Measurements from ENCODE around the gene MCC. TPM values are rescaled to one million over a fixed set of nuclear protein-coding genes. Genes with fewer than 3 reads are reported as not detected.

MCC gene
- total RNA-seq, 1 experiment from 2014 or later: 23.5 TPM

GRCh38 chr5:113382731-113383130, 105.5 kb downstream of the MCC start (continued):
- no peak for TF ChIP-seq AFF4 (CRISPR knock-in tag; IDR thresholded peaks at IDR 0.05; ENCODE audit: borderline replicate concordance)
- TF ChIP-seq, protein P1, sequence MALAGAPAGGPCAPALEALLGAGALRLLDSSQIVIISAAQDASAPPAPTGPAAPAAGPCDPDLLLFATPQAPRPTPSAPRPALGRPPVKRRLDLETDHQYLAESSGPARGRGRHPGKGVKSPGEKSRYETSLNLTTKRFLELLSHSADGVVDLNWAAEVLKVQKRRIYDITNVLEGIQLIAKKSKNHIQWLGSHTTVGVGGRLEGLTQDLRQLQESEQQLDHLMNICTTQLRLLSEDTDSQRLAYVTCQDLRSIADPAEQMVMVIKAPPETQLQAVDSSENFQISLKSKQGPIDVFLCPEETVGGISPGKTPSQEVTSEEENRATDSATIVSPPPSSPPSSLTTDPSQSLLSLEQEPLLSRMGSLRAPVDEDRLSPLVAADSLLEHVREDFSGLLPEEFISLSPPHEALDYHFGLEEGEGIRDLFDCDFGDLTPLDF (CRISPR knock-in tag; IDR thresholded peaks at IDR 0.05): no peak
- TF ChIP-seq, protein P2, sequence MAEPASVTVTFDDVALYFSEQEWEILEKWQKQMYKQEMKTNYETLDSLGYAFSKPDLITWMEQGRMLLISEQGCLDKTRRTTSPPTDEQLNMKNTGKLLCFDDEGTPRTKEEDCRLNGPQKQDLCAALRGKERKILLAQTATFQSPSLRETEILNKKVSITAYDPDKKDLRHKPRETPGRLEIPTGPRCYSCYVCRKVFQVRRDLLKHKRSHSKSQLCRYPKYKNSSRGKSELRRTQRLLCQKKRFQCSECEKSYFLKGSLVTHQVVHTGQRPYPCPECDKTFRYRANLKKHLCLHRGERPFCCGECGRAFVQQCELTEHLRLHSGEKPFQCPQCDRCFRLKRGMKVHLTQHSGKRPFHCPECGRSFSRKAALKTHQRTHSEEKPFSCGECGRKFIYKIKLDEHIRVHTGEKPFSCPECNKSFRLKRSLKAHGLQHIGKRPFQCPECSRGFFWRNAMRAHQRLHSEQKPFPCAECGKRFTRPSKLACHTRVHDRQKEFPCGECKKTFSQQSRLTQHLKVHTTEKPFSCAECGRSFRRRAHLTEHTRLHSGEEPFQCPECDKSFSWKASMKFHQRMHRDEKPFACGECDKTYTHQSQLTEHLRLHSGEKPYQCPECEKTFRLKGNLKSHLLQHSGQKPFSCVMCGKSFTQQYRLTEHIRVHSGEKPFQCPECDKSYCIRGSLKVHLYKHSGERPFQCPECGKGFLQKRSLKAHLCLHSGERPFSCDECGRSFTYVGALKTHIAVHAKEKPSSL (CRISPR knock-in tag; conservative IDR thresholded peaks at IDR 0.05): no peak
- TF ChIP-seq, protein P3, sequence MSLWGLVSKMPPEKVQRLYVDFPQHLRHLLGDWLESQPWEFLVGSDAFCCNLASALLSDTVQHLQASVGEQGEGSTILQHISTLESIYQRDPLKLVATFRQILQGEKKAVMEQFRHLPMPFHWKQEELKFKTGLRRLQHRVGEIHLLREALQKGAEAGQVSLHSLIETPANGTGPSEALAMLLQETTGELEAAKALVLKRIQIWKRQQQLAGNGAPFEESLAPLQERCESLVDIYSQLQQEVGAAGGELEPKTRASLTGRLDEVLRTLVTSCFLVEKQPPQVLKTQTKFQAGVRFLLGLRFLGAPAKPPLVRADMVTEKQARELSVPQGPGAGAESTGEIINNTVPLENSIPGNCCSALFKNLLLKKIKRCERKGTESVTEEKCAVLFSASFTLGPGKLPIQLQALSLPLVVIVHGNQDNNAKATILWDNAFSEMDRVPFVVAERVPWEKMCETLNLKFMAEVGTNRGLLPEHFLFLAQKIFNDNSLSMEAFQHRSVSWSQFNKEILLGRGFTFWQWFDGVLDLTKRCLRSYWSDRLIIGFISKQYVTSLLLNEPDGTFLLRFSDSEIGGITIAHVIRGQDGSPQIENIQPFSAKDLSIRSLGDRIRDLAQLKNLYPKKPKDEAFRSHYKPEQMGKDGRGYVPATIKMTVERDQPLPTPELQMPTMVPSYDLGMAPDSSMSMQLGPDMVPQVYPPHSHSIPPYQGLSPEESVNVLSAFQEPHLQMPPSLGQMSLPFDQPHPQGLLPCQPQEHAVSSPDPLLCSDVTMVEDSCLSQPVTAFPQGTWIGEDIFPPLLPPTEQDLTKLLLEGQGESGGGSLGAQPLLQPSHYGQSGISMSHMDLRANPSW (CRISPR knock-in tag; conservative IDR thresholded peaks at IDR 0.05; ENCODE audit: low read depth): no peak
- TF ChIP-seq, protein P4, sequence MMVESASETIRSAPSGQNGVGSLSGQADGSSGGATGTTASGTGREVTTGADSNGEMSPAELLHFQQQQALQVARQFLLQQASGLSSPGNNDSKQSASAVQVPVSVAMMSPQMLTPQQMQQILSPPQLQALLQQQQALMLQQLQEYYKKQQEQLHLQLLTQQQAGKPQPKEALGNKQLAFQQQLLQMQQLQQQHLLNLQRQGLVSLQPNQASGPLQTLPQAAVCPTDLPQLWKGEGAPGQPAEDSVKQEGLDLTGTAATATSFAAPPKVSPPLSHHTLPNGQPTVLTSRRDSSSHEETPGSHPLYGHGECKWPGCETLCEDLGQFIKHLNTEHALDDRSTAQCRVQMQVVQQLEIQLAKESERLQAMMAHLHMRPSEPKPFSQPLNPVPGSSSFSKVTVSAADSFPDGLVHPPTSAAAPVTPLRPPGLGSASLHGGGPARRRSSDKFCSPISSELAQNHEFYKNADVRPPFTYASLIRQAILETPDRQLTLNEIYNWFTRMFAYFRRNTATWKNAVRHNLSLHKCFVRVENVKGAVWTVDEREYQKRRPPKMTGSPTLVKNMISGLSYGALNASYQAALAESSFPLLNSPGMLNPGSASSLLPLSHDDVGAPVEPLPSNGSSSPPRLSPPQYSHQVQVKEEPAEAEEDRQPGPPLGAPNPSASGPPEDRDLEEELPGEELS (CRISPR knock-in tag; IDR thresholded peaks at IDR 0.05): no peak
- TF ChIP-seq ATF2 (CRISPR knock-in tag; IDR thresholded peaks at IDR 0.05; ENCODE audit: borderline replicate concordance, low read depth): no peak
- no peak for TF ChIP-seq SP1 (CRISPR knock-in tag; conservative IDR thresholded peaks at IDR 0.05)
- no peak for TF ChIP-seq MLX (CRISPR knock-in tag; IDR thresholded peaks at IDR 0.05)

DNA sequence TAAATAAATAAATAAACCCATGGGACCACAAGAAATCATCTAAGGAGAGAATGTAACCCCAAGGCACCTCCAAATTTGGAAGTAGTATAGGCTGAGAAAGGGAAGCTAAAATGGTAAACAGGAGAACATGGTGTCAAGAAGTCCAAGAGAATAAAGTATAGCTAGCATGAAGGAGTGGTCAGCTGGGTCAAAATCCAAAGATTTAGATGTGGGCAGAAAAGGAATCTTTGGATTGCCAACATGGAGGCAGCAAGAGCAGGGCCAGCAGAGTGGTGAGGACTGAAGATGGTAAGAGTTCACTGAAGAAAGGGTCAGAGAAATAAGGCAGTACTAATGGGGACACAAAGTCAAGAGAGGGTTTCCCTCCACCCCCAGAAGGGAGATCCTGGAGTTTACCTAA, 106.5 kb downstream of the MCC start:
- TF ChIP-seq USF2 (CRISPR knock-in tag; IDR thresholded peaks at IDR 0.05) (no peak), RORB (CRISPR knock-in tag; IDR thresholded peaks at IDR 0.05) (no peak), ELF4 (CRISPR knock-in tag; IDR thresholded peaks at IDR 0.05; ENCODE audit: low read depth) (no peak)
- ATAC-seq: no peak
- CTCF ChIA-PET: interaction anchor here (1.1 kb wide), 1 partner anchor 230 kb away, joined by 4 read pairs; no protein-coding TSS in a partner anchor
- Mint-ChIP-seq H3K27ac (no peak overlapping the region), H3K9me3 (no peaks in the 10 kb centered on the region), H3K4me1 (peaks cover 3% of the 10 kb centered on the region; the same call in 1 of the 2 replicates), H3K27me3 (ENCODE audit: low read depth) (no peaks in the 10 kb centered on the region), H3K36me3 (no peaks in the 10 kb centered on the region), H3K4me3 (no peak overlapping the region)
- POLR2A ChIA-PET: no interaction called here
- no peak for DNase-seq (ENCODE audit: low spot score)
